ENCODE measurements around the gene IRF2BP1. TPM values are rescaled to one million over a fixed set of nuclear protein-coding genes. Genes with fewer than 3 reads are reported as not detected.

IRF2BP1 gene
- total RNA-seq, 1 donor from 2014 or later = 18.8 TPM

DNA sequence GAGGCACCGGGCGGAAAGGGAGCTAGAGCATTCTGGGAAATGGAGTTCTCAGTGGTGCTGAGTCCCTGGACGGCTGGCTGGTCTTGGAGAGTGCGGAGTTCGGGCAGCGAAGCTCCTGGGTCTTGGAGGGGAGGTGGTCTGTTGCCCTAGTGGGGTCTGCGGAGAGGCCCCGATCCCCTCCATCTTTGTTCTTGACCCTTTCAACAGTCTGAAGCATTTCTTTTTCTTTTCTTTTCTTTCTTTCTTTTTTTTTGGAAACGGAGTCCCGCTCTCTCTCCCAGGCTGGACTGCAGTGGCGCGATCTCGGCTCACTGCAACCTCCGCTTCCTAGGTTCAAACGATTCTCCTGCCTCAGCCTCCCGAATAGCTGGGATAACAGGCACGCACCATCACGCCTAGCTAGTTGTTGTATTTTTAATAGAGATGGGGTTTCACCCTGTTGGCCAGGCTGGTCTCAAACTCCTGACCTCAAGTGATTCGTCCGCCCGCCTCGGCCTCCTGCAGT is 22.6 kb downstream of the IRF2BP1 start:
- H3K4me1 Mint-ChIP-seq (ENCODE audit: low read depth, unreplicated experiment) = peaks cover 2% of the 10 kb centered on the region
- H3K9me3 Mint-ChIP-seq (ENCODE audit: unreplicated experiment) = no peaks in the 10 kb centered on the region
- Histone ChIP-seq H3K4me1 (ENCODE audit: insufficient read depth, low read length) (peaks cover 3% of the 10 kb centered on the region), H4K20me1 (ENCODE audit: insufficient read depth, low read length) (peaks cover 8% of the 10 kb centered on the region), H3K4me3 (ENCODE audit: insufficient read depth, low read depth, low read length) (peak overlapping the region; percentile 24), H3K79me2 (ENCODE audit: insufficient read depth, low read length) (peaks cover 42% of the 10 kb centered on the region), H3K27me3 (ENCODE audit: insufficient read depth, low read length) (peaks cover 33% of the 10 kb centered on the region), H3K9ac (ENCODE audit: low read length) (peak overlapping the region; percentile 17), H3K4me2 (ENCODE audit: low read length) (peak overlapping the region; percentile 77), H3K36me3 (ENCODE audit: insufficient read depth, low read length) (peaks cover 8% of the 10 kb centered on the region), H2AFZ (ENCODE audit: low read depth, low read length) (peak overlapping the region; percentile 72), H3K9me3 (ENCODE audit: insufficient read depth, low read depth, low read length) (no peaks in the 10 kb centered on the region), H3K27ac (ENCODE audit: low read depth, low read length) (no peak overlapping the region)
- no peaks in the 10 kb centered on the region for H3K36me3 Mint-ChIP-seq (ENCODE audit: low read depth, unreplicated experiment)
- TF ChIP-seq, protein P1, sequence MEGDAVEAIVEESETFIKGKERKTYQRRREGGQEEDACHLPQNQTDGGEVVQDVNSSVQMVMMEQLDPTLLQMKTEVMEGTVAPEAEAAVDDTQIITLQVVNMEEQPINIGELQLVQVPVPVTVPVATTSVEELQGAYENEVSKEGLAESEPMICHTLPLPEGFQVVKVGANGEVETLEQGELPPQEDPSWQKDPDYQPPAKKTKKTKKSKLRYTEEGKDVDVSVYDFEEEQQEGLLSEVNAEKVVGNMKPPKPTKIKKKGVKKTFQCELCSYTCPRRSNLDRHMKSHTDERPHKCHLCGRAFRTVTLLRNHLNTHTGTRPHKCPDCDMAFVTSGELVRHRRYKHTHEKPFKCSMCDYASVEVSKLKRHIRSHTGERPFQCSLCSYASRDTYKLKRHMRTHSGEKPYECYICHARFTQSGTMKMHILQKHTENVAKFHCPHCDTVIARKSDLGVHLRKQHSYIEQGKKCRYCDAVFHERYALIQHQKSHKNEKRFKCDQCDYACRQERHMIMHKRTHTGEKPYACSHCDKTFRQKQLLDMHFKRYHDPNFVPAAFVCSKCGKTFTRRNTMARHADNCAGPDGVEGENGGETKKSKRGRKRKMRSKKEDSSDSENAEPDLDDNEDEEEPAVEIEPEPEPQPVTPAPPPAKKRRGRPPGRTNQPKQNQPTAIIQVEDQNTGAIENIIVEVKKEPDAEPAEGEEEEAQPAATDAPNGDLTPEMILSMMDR (IDR thresholded peaks at IDR 0.05; ENCODE audit: insufficient read depth, low read depth, low read length) = no peak
- TF ChIP-seq EZH2 (IDR thresholded peaks at IDR 0.05; ENCODE audit: insufficient read depth, low read length) = no peak
- no peak for FAIRE-seq
- no peak for DNase-seq (ENCODE audit: low read depth)
- H3K27ac Mint-ChIP-seq (ENCODE audit: unreplicated experiment) = peak overlapping the region; percentile 97
- peak overlapping the region; percentile 90 for H3K4me3 Mint-ChIP-seq (ENCODE audit: unreplicated experiment)
- H3K27me3 Mint-ChIP-seq (ENCODE audit: low read depth, unreplicated experiment) = peaks cover 25% of the 10 kb centered on the region

DNA sequence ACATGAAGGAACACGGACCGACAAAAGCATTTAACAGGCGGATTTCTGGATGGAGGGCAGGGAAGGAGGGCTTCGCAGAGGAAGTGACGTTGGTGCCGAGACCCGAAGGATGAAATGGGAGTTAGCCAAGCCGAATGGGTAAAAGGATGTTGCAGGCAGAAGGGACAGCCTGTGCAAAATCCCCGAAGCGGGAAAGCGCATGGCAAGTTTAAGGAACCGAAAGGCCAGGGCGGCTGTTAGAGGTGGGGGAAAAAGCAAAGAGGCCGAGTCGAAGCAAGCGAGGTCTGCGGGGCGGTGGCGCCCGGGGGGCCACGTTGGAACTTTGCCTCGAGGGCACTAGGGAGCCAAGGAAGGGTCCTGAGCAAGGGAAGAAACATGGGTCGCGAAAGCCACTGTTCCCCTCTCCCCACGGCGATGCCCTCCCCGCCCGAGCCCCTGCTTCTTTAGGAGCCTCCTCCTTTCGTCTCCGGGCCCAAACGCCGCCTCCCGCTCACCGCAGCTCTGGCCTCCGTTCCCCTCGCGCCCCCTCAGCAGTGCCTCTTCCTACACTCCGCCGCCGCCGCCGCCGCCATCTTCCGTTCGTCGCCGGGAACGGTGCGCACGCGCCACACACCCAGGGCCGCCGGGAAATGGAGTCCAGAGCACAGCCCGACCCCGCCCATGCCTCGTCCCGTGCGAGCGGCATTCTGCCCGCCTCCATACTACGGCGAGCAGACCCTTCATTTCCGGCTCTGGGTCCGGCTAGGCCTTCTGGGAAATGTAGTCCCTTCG is 23.2 kb downstream of the IRF2BP1 start, which contains the start of gene SYMPK:
TSS of gene SYMPK (minus strand) at position 584 of the 771 bp plus-strand sequence. CDS start 8,652 bp downstream, outside the sequence.
- FAIRE-seq (peak; percentile 50), DNase-seq (ENCODE audit: low read depth) (peak; percentile 93)
- Mint-ChIP-seq H3K27me3 (ENCODE audit: low read depth, unreplicated experiment) (peaks cover 25% of the 10 kb centered on the region), H3K4me3 (ENCODE audit: unreplicated experiment) (peak within 1 kb of the TSS; percentile 90), H3K4me1 (ENCODE audit: low read depth, unreplicated experiment) (peaks cover 2% of the 10 kb centered on the region), H3K9me3 (ENCODE audit: unreplicated experiment) (no peaks in the 10 kb centered on the region), H3K27ac (ENCODE audit: unreplicated experiment) (peak within 1 kb of the TSS; percentile 97), H3K36me3 (ENCODE audit: low read depth, unreplicated experiment) (peaks cover 4% of the 10 kb centered on the region)
- Histone ChIP-seq H2AFZ (ENCODE audit: low read depth, low read length) (peak within 1 kb of the TSS; percentile 88), H4K20me1 (ENCODE audit: insufficient read depth, low read length) (peaks cover 13% of the 10 kb centered on the region), H3K27ac (ENCODE audit: low read depth, low read length) (peak within 1 kb of the TSS; percentile 94), H3K9me3 (ENCODE audit: insufficient read depth, low read depth, low read length) (no peaks in the 10 kb centered on the region), H3K79me2 (ENCODE audit: insufficient read depth, low read length) (peaks cover 48% of the 10 kb centered on the region), H3K27me3 (ENCODE audit: insufficient read depth, low read length) (peaks cover 33% of the 10 kb centered on the region), H3K9ac (ENCODE audit: low read length) (peak within 1 kb of the TSS; percentile 93), H3K4me3 (ENCODE audit: insufficient read depth, low read depth, low read length) (peak within 1 kb of the TSS; percentile 94), H3K4me2 (ENCODE audit: low read length) (peak within 1 kb of the TSS; percentile 95), H3K4me1 (ENCODE audit: insufficient read depth, low read length) (peaks cover 3% of the 10 kb centered on the region), H3K36me3 (ENCODE audit: insufficient read depth, low read length) (peaks cover 8% of the 10 kb centered on the region)
- TF ChIP-seq, protein P1 (IDR thresholded peaks at IDR 0.05; ENCODE audit: insufficient read depth, low read depth, low read length) = no peak
- no peak for TF ChIP-seq EZH2 (IDR thresholded peaks at IDR 0.05; ENCODE audit: insufficient read depth, low read length)

DNA sequence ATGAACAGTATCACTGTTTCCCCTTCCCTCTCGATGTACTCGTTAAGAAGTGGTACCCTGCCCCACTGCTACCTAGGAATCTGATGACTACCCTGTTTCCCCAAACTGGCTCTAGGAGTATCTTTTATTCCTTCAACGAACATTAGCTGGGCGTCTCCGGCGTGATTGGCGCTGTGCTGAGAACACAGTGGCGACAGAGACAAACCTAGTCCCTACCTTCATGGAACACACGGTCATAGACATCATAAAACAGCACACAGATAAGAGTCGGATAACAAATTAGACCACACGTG is 23.7 kb downstream of the IRF2BP1 start:
- no peak for TF ChIP-seq EZH2 (IDR thresholded peaks at IDR 0.05; ENCODE audit: insufficient read depth, low read length)
- TF ChIP-seq, protein P1 (IDR thresholded peaks at IDR 0.05; ENCODE audit: insufficient read depth, low read depth, low read length) = no peak
- H3K9me3 Mint-ChIP-seq (ENCODE audit: unreplicated experiment) = no peaks in the 10 kb centered on the region
- Histone ChIP-seq H4K20me1 (ENCODE audit: insufficient read depth, low read length) (peaks cover 13% of the 10 kb centered on the region), H3K9me3 (ENCODE audit: insufficient read depth, low read depth, low read length) (no peaks in the 10 kb centered on the region), H3K4me3 (ENCODE audit: insufficient read depth, low read depth, low read length) (peak overlapping the region; percentile 94), H3K9ac (ENCODE audit: low read length) (peak overlapping the region; percentile 93), H3K27me3 (ENCODE audit: insufficient read depth, low read length) (peaks cover 33% of the 10 kb centered on the region), H2AFZ (ENCODE audit: low read depth, low read length) (peak overlapping the region; percentile 88), H3K27ac (ENCODE audit: low read depth, low read length) (peak overlapping the region; percentile 94), H3K79me2 (ENCODE audit: insufficient read depth, low read length) (peaks cover 48% of the 10 kb centered on the region), H3K4me1 (ENCODE audit: insufficient read depth, low read length) (peaks cover 3% of the 10 kb centered on the region), H3K36me3 (ENCODE audit: insufficient read depth, low read length) (peaks cover 8% of the 10 kb centered on the region), H3K4me2 (ENCODE audit: low read length) (peak overlapping the region; percentile 95)
- no peak for DNase-seq (ENCODE audit: low read depth)
- no peak for FAIRE-seq
- H3K27me3 Mint-ChIP-seq (ENCODE audit: low read depth, unreplicated experiment) = peaks cover 25% of the 10 kb centered on the region
- H3K4me3 Mint-ChIP-seq (ENCODE audit: unreplicated experiment) = peak overlapping the region; percentile 90
- peaks cover 4% of the 10 kb centered on the region for H3K36me3 Mint-ChIP-seq (ENCODE audit: low read depth, unreplicated experiment)
- H3K4me1 Mint-ChIP-seq (ENCODE audit: low read depth, unreplicated experiment) = peaks cover 2% of the 10 kb centered on the region
- peak overlapping the region; percentile 97 for H3K27ac Mint-ChIP-seq (ENCODE audit: unreplicated experiment)

Measured in astrocyte (in vitro differentiated cells and primary cell).